GM12891 (cell line): Measurements from ENCODE around the gene EIF3J.

Source experiments
- DNase-seq: peaks from one replicate; pipeline ENCODE4 v3.0.0; 2011; ENCODE audit warnings: low spot score; ENCODE audit not compliant: insufficient read length
- FAIRE-seq: peaks from 2 replicates; lab custom pipeline; 2011; peaks lifted over from hg19 to GRCh38; lab: Jason Lieb, UNC
- PAX5 ChIP-seq: IDR thresholded peaks from 2 replicates; pipeline ENCODE4 v1.6.1; 2011; ENCODE audit warnings: low read length, moderate library complexity, mild to moderate bottlenecking; ENCODE audit not compliant: insufficient read depth, severe bottlenecking
- POLR2A ChIP-seq: IDR thresholded peaks from 2 replicates; pipeline ENCODE4 v1.6.1; 2011; ENCODE audit warnings: low read depth, low read length, control low read depth
- POLR2AphosphoS5 ChIP-seq: IDR thresholded peaks from 2 replicates; pipeline ENCODE4 v1.6.1; 2011; ENCODE audit warnings: low read depth, low read length, control low read depth
- POU2F2 ChIP-seq: IDR thresholded peaks from 2 replicates; pipeline ENCODE4 v1.6.1; 2011; ENCODE audit warnings: low read depth, mild to moderate bottlenecking, control low read depth, low read length, moderate library complexity
- SPI1 ChIP-seq: IDR thresholded peaks from 2 replicates; pipeline ENCODE4 v1.6.1; 2011; ENCODE audit warnings: low read depth, low read length, control low read depth
- TAF1 ChIP-seq: IDR thresholded peaks from 2 replicates; pipeline ENCODE4 v1.6.1; 2011; ENCODE audit warnings: low read depth, low read length, control low read depth

Gene EIF3J

DNA sequence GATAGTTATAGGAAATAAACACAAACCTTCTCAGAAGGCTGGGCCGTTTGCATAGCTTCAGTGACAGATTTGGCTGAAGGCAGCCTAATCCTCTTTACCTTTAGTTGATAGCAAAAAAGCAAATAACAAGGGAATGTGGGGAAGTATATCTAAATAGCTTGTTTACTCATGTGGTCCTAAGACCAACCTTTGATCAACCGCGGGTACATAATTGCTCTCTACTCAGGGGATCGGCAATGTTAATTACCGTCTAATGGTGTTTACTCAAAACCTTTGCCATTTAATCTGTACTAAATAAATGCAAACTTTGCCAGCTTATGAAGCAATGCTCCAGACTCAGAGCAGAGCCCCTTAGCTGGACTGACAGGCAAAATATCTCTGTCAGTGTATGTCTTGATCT lies 51.6 kb downstream of the EIF3J start:
- TF ChIP-seq POU2F2, result no peak
- TF ChIP-seq POLR2A, result no peak
- no peak for TF ChIP-seq TAF1
- no peak for TF ChIP-seq PAX5
- TF ChIP-seq SPI1, result no peak
- no peak for TF ChIP-seq POLR2AphosphoS5
- DNase-seq, result no peak
- no peak for FAIRE-seq

- no peak for TF ChIP-seq POLR2A
- TF ChIP-seq POU2F2, result no peak
- TF ChIP-seq TAF1, result no peak
- DNase-seq, result no peak
- no peak for FAIRE-seq
These were observed 54.4 kb downstream of the EIF3J start for GRCh38 chr15:44591326-44591725.

GRCh38 chr15:44593042-44593736 lies 56.2 kb downstream of the EIF3J start:
- no peak for DNase-seq
- FAIRE-seq, result no peak
- no peak for TF ChIP-seq TAF1
- no peak for TF ChIP-seq POLR2AphosphoS5
- TF ChIP-seq SPI1, result no peak
- no peak for TF ChIP-seq POLR2A
- TF ChIP-seq POU2F2, result no peak
- TF ChIP-seq PAX5, result no peak

GRCh38 chr15:44595246-44595645 lies 58.3 kb downstream of the EIF3J start:
- no peak for TF ChIP-seq POLR2A
- TF ChIP-seq TAF1, result no peak
- no peak for TF ChIP-seq PAX5
- no peak for TF ChIP-seq POLR2AphosphoS5
- DNase-seq (no peak), FAIRE-seq (no peak)

DNA sequence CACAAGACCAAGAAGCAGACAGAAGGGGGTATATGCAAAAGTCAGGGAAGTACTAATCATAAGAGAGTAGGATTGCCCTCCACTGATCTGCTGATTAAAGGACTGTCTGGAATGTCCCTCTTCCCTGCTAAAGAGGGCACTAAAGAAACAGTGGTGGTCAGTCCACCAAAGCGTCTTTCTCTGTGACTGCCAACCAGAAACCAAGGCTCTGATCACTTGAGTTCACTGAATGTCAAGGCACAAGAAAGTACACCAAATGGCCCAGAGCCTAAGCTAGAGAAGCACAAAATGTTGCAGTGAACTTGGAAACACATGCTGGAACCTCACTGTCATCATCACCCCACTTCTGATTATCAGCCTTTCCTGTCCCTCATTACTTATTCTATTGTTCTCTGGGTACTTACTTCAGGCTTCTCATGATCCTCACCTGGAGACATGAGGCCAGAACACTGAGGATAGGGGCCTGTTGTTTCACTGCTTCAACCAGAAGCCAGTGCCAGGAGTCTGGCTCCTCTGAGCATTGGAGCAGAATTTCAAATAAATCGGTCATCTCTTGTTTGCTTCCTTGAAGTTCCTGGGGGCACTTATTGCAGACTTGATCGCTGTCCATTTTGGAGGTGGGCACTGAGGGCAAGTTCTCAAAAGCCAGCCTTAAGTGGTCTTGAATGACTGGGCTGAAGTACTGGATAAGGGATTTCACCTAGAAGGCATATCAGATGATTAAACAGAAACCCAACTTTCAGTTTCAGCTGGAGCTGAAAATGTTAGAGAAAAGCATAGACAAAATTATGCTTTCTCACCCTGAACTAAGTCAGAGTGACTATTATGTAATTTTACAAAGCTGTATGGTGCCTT lies 58.9 kb downstream of the EIF3J start:
- TF ChIP-seq SPI1 (no peak), TAF1 (no peak), POLR2AphosphoS5 (no peak), POU2F2 (no peak), PAX5 (no peak), POLR2A (no peak)
- DNase-seq, result no peak
- FAIRE-seq, result peak; percentile 64

- no peak for TF ChIP-seq TAF1
- TF ChIP-seq PAX5, result no peak
- no peak for TF ChIP-seq POLR2AphosphoS5
- TF ChIP-seq POLR2A, result no peak
- no peak for TF ChIP-seq SPI1
- no peak for TF ChIP-seq POU2F2
- FAIRE-seq, result no peak
- DNase-seq, result no peak
These were observed 59.6 kb downstream of the EIF3J start for GRCh38 chr15:44596511-44597010.

- no peak for TF ChIP-seq POU2F2
- TF ChIP-seq SPI1, result no peak
- no peak for TF ChIP-seq POLR2A
- DNase-seq (no peak), FAIRE-seq (no peak)
These were observed 61.1 kb downstream of the EIF3J start for GRCh38 chr15:44598066-44598465.

GRCh38 chr15:44598892-44599291 lies 61.9 kb downstream of the EIF3J start:
- DNase-seq (no peak), FAIRE-seq (no peak)
- TF ChIP-seq POU2F2 (no peak), PAX5 (no peak), SPI1 (no peak), POLR2AphosphoS5 (no peak), POLR2A (no peak), TAF1 (no peak)

- FAIRE-seq (no peak), DNase-seq (no peak)
- TF ChIP-seq PAX5 (no peak), POLR2A (no peak), TAF1 (no peak), POLR2AphosphoS5 (no peak)
These were observed 66.2 kb downstream of the EIF3J start for GRCh38 chr15:44603126-44603525.

- TF ChIP-seq POLR2A (no peak), POU2F2 (no peak), PAX5 (no peak), SPI1 (no peak), POLR2AphosphoS5 (no peak), TAF1 (no peak)
- FAIRE-seq, result no peak
- DNase-seq, result no peak
These were observed 69.8 kb downstream of the EIF3J start for GRCh38 chr15:44606740-44607139.
